Spinal cord (tissue), 10 donors: Measurements from ENCODE around the gene BRINP1. TPM values are rescaled to one million over a fixed set of nuclear protein-coding genes. Genes with fewer than 3 reads are reported as not detected.

Source experiments
- DNase-seq, 6 donors: peaks; one replicate each; pipeline versions ENCODE4 v3.0.0 to v3.0.0-alpha.2; 2013 to 2015; ENCODE audit warnings: low spot score in 6 of 6, low read depth in 4 of 6
- H3K27ac ChIP-seq: one replicate; pipeline ENCODE4 v1.5.1; 2013; ENCODE audit warnings: low read depth, low read length, control low read depth
- H3K27me3 ChIP-seq: one replicate; pipeline ENCODE4 v1.6.1; 2013; ENCODE audit warnings: low read length; ENCODE audit not compliant: control insufficient read depth, insufficient read depth
- H3K36me3 ChIP-seq: one replicate; pipeline ENCODE4 v1.6.1; 2013; ENCODE audit warnings: low read length; ENCODE audit not compliant: control insufficient read depth, insufficient read depth
- H3K4me1 ChIP-seq: one replicate; pipeline ENCODE4 v1.6.1; 2013; ENCODE audit warnings: low read length; ENCODE audit not compliant: control insufficient read depth, insufficient read depth
- H3K4me3 ChIP-seq: one replicate; pipeline ENCODE4 v1.5.1; 2013; ENCODE audit warnings: low read depth, low read length, control low read depth
- H3K9me3 ChIP-seq: one replicate; pipeline ENCODE4 v1.6.1; 2013; ENCODE audit warnings: low read length; ENCODE audit not compliant: control insufficient read depth, insufficient read depth
- WGBS: methylation state at CpG from one replicate; pipeline ENCODE4 v1.1.5; 2013; ENCODE audit warnings: missing lambda C conversion rate; ENCODE audit not compliant: insufficient coverage; 5-methylcytosine and 5-hydroxymethylcytosine counted together
- polyA plus RNA-seq, 2 donors: library from polyadenylated mRNA; unstranded; fragments of 120-200 nt; gene quantifications; one replicate each; pipeline ENCODE4 v1.2.1, GENCODE V29; 2013; ENCODE audit not compliant: insufficient read length in 2 of 2
- total RNA-seq, 2 donors: library from RNA; depleted of rRNA in 1 of 2; stranded (reverse); fragments of 120-200 nt in 1 of 2; fragments of >200 nt in 1 of 2; gene quantifications; one replicate each; pipeline versions ENCODE4 v1.2.3 to v1.2.4, GENCODE V29; 2013 to 2014
- donor health status: healthy.

The BRINP1 gene
- total and polyA plus RNA-seq, 4 donors, result 47.2 to 113 (median 90.9) TPM

DNA sequence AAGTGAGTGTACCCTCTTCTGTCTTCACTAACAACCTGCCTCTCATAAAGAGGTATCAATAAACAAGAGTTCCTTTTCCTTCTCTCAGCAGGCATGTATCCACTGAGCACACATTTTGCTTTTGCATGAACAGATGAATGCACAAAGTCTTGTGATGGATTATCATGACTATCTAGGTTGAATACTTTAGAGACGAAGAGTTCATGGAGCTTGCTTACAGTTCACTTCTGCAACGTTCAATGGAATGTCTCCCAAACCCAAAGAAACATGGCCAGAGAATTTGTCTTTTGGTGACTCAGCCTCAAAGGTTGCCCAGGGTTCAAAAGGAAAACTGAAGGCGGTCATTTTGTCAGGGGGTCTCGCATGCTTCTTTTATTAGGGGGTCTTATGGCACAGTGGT is 55.4 kb downstream of the BRINP1 start:
- no peaks in the 10 kb centered on the region for H3K9me3 ChIP-seq
- 89% methylated on average over 4 of the region's 4 CpGs for WGBS
- H3K4me1 ChIP-seq, result no peaks in the 10 kb centered on the region
- no peak for DNase-seq
- H3K27ac ChIP-seq, result no peak overlapping the region
- no peaks in the 10 kb centered on the region for H3K27me3 ChIP-seq
- H3K36me3 ChIP-seq, result peaks cover 4% of the 10 kb centered on the region
- no peak overlapping the region for H3K4me3 ChIP-seq

DNA sequence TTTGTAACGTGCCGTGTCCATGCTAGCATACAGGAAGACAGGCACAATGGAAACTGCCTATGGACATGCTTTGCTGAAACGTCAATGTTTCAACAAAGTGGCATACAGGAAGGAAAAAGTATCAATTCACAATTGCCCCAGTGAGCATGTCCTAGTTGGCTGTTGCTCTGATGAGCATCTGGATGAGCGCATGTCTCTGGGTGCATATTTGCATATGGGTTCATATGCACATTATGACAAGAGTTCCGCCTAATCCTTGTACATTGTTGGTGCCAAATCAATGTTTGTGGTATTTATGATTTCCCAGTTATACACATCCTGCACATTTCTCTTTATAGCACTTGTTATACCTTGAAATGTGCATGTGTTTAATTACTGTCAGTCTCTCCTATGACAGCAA is 58.5 kb downstream of the BRINP1 start:
- no peaks in the 10 kb centered on the region for H3K27me3 ChIP-seq
- H3K9me3 ChIP-seq, result no peaks in the 10 kb centered on the region
- no peak overlapping the region for H3K4me3 ChIP-seq
- H3K36me3 ChIP-seq, result peaks cover 4% of the 10 kb centered on the region
- no peak for DNase-seq
- no peak overlapping the region for H3K27ac ChIP-seq
- 74% methylated on average over 3 of the region's 5 CpGs for WGBS
- H3K4me1 ChIP-seq, result no peaks in the 10 kb centered on the region

DNA sequence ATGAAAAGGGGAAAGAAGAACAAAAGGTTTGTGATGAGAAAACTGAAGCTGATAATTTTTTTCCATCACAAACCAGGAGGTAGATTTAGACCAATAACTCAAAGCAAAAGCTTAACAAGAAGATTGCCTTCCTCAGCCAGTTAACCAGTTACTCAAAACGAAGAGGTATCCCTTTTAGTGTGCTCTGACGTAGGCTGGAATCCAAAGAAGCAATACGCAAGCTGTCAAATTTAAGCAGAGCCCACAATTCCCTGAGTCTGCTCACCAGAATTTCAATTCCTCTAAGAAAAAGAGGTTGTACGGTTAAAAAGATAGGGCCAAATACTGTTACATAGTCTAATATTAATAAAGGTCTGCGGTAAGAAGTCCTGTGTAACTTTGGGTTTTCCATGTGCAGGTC is 61.8 kb downstream of the BRINP1 start:
- Histone ChIP-seq H3K4me3 (no peak overlapping the region), H3K27me3 (no peaks in the 10 kb centered on the region), H3K27ac (no peak overlapping the region), H3K4me1 (no peaks in the 10 kb centered on the region), H3K9me3 (no peaks in the 10 kb centered on the region), H3K36me3 (no peaks in the 10 kb centered on the region)
- peak in 1 of 6 donors; percentile 41 for DNase-seq
- 100% methylated on average over 1 of the region's 5 CpGs for WGBS

DNA sequence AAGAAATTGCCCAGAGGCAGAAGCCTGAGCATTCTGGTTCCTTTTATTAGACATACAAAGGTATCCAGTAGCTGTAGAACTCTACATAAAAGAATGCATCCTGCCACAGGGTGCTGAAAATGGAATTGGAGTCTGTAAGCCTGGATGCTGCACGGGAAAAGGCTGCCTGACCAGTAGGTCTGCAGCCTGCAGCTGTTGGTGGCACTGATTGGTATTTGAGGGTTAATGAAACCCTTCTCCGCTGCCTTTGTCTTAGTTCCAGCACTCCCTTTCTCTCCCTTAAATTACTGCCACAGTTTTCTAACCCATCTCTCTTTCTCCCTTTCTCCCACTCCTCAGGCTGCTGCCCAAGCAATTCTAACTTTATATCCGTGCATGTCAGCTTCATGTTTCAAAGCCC is 64.7 kb downstream of the BRINP1 start:
- Histone ChIP-seq H3K27me3 (no peaks in the 10 kb centered on the region), H3K9me3 (no peaks in the 10 kb centered on the region), H3K36me3 (no peaks in the 10 kb centered on the region), H3K27ac (peak overlapping the region; percentile 57), H3K4me1 (no peaks in the 10 kb centered on the region), H3K4me3 (no peak overlapping the region)
- 8% methylated on average over 1 of the region's 3 CpGs for WGBS
- peak in 3 of 6 donors; percentile 56 to 83 (median 71) for DNase-seq

DNA sequence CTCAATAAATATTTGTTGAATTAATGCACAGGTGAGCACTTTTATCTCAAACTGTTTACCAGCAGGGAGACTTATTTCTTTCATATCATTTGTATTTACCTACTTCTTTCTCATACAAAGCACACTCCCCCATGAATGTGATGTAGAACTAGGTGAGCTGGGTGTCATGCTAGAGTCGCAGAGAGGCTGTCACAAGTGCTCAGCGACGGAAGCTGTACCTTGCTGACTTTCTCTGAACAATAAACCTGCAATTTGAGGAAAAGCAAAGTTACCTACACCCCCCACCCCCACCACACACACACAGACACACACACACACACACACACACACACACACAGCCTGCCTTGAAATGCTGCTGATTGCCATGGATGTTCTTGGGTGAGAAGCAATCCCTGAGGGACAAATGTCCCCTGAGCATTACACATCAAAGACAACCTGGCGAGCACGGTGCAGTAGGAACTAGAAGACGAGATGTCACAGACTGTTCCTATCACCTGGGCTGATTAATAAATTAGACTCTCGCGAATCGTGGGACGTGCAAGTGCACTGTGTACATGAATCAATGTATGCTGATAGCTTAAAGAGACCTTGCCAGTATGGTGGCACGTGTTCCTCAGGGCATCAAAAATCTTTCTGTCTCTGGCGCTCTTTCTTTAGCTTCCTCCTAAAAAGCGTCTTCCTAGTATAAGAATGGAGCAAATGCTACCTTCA is 66.1 kb downstream of the BRINP1 start:
- Histone ChIP-seq H3K27ac (no peak overlapping the region), H3K27me3 (no peaks in the 10 kb centered on the region), H3K4me3 (no peak overlapping the region), H3K4me1 (no peaks in the 10 kb centered on the region), H3K36me3 (no peaks in the 10 kb centered on the region), H3K9me3 (no peaks in the 10 kb centered on the region)
- 89% methylated on average over 3 of the region's 13 CpGs for WGBS
- DNase-seq, result no peak

DNA sequence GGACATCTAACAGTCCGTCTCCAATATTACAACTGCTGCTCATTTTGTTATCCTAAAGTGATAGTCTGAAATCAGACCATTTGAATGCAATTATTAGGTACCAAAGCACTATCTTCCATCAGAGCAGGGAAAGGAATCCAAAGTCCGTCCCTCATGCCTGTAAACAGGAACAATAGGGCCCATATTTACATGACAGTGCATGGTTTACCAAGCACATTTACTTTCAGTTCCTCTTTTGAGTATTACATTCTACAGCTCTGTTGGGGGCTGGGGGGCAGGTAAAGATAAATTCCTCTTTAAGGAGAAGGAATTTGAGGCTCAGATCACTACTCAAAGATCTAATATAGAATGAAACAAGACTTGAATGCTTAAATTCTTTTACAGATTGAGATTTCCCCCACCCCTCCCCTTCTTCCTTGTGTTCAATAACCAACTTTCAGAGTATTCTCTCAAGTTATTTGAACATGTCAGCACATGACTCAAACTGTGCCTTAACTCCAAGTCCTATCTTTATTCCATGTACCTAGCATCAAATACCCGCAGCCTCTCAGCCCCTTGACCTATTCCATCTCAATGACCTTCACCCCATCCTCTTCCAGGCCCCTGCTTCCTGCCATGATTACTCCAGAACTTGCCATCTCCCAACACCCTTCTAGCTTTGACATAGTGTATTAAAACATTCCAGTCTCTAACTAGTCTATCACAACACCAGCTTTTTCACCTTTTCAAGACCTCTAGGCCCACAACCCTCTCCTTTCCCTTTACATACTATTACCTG is 71.0 kb downstream of the BRINP1 start:
- no peaks in the 10 kb centered on the region for H3K9me3 ChIP-seq
- no peaks in the 10 kb centered on the region for H3K4me1 ChIP-seq
- H3K4me3 ChIP-seq, result no peak overlapping the region
- H3K27ac ChIP-seq, result no peak overlapping the region
- no peaks in the 10 kb centered on the region for H3K36me3 ChIP-seq
- no peaks in the 10 kb centered on the region for H3K27me3 ChIP-seq
- no peak for DNase-seq
- WGBS, result 43% methylated on average over 1 of the region's 3 CpGs

DNA sequence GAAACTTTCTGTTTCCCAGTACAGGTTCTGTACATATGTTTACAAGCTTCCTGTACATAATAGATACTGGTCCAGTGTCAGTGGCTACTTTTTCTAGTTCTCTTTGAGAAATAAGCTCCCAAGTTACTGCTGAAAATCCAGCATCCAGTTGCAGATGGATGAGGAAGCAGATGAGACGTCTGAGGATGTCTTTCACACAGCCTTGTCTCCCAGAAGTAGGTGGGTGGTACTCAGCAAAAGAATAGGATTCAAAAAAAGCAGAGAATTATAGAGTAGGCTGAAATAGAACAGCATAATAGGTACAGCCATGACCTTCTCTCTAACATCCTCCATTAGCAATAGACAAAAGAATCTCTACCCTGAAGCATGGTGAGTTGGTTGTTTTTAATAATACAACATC is 77.7 kb downstream of the BRINP1 start:
- no peaks in the 10 kb centered on the region for H3K4me1 ChIP-seq
- no peaks in the 10 kb centered on the region for H3K27me3 ChIP-seq
- H3K27ac ChIP-seq, result no peak overlapping the region
- no peaks in the 10 kb centered on the region for H3K9me3 ChIP-seq
- 43% methylated on average over 1 of the region's 1 CpG for WGBS
- H3K36me3 ChIP-seq, result no peaks in the 10 kb centered on the region
- H3K4me3 ChIP-seq, result no peak overlapping the region
- DNase-seq, result no peak

DNA sequence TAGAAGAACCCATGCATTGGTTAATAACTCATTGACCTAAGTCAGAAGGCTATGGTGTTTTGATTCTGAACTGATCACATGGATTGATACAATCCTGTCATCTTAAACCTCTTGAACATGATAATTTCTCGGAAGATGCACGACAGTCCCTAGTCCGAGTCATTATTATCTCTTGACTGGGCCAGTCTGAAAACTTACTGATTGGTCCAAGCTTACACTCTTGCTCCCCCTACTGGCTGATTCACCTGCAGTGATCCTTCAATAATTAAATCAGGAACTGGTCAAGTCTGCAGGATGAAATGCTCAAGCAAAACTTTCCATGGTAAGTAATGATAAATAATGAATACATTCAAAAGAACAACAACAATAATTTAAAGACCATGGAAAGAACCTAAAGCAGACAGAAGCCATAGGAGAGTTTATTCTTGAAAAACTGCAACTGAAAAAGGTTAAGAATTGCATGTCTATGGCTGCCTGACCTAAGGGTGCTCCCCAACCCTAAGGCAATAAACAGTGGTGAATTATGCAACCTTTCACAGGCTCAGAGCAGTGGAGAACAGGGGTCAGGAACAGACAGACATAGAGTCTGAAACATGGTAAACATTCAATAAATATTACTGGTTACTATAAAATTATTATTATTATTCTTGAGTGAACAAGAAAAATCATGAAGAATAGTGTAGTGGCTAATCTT is 79.3 kb downstream of the BRINP1 start:
- H3K4me1 ChIP-seq, result no peaks in the 10 kb centered on the region
- no peaks in the 10 kb centered on the region for H3K9me3 ChIP-seq
- peak in 2 of 6 donors; percentile 66 to 68 for DNase-seq
- no peaks in the 10 kb centered on the region for H3K36me3 ChIP-seq
- no peak overlapping the region for H3K27ac ChIP-seq
- no peak overlapping the region for H3K4me3 ChIP-seq
- no peaks in the 10 kb centered on the region for H3K27me3 ChIP-seq
- 83% methylated on average over 3 of the region's 3 CpGs for WGBS

DNA sequence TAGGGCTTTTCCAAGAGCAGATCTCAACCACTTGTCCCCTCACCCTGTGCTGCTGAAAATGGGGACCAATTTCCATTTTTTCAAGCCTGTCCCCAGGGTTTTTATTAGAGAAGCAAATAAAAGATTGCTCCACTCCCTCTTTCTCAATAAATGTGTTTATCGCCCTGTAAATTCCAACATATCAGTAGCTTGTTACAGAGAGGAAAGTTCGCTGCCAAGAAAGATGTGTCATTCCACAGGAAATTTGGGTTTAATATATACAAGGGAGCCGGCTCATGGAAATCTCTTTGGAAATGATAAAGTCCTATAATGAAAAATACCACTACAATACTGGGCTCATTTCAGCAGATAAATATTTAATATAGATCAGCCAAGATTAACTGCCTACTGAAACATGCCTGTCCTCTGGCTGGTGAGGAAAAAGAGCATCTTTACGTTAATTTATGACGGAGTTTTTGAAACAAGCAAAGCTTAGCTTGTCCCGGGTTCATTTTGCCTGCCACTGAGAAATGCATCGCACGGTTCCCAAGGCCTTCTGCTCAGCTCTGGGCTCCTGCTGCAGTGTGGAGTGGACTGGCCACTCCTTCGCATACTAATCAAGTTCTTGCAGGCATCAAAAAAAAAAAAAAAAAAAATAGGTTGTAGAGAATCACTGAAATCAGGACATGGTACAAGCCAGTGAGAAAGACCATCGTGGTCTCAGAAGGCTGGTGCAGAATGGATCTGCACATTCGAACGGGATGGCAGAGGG is 84.5 kb downstream of the BRINP1 start:
- Histone ChIP-seq H3K27me3 (no peaks in the 10 kb centered on the region), H3K27ac (peak overlapping the region; percentile 41), H3K36me3 (no peaks in the 10 kb centered on the region), H3K4me3 (no peak overlapping the region), H3K9me3 (no peaks in the 10 kb centered on the region), H3K4me1 (peaks cover 9% of the 10 kb centered on the region)
- DNase-seq, result peak in 2 of 6 donors; percentile 55 to 78
- WGBS, result 24% methylated on average over 4 of the region's 12 CpGs
